CD4-positive, alpha-beta T cell treated with Interleukin-6 at 100 ng/mL for 8 hours (primary cell): Measurements from ENCODE around the gene GDPD2.
"Not testable (repeated sequence)": the region's sequence is repeated elsewhere in the genome, so short reads cannot be mapped to it uniquely, and the experiment has no call there.

Experiments
- DNase-seq: peaks from one replicate; pipeline ENCODE4 v3.0.0-alpha.2; 2020; ENCODE audit warnings: mixed read lengths, low spot score

GDPD2 gene, protein sequence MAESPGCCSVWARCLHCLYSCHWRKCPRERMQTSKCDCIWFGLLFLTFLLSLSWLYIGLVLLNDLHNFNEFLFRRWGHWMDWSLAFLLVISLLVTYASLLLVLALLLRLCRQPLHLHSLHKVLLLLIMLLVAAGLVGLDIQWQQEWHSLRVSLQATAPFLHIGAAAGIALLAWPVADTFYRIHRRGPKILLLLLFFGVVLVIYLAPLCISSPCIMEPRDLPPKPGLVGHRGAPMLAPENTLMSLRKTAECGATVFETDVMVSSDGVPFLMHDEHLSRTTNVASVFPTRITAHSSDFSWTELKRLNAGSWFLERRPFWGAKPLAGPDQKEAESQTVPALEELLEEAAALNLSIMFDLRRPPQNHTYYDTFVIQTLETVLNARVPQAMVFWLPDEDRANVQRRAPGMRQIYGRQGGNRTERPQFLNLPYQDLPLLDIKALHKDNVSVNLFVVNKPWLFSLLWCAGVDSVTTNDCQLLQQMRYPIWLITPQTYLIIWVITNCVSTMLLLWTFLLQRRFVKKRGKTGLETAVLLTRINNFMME

DNA sequence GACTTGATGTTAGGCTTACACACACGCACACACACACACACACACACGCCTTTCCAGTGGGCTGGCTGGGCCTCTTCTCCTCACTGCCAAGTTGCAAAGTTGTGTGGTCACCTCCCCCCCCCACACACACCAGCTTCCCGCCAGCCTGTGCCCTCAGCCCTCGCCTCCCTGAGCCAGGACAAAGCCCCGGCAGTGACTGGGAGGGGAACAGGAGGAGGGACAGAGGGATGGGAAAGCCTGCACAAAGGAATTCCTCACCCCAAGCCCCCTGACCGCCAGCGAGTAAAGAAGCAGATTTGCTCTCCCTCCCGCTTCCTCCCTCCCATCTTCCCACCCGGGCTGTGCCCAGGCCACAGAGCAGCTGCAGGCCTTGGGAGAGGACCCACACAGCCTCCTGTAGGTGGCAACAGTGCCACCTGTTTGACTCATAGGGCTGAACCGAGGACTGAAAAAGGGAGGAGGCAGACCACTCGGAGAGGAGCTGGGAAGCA, at the start of gene GDPD2:
GDPD2 (plus strand) TSS at position 464 of the 491 bp plus-strand sequence. CDS start 1,671 bp downstream, outside the sequence.
- no peak for DNase-seq

DNA sequence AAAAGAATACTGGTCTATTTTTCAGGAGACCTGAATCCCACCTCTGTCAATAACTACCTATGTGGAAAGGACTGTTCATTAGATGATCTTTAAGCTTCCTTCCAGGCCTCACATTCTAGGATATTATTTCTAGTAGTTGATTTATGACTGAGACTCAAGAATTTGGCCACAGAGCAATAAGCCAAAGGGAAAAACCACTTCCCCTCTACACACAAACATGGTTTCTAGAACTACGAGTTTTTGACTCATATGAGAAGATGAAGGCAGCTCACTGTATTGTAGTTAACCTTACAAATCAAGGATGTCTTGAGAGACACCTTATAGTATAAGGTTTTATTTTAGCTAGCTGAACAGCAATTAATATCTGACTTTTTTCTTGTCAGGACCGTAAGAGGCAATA, 36.9 kb upstream of the GDPD2 start:
- DNase-seq = no peak

DNA sequence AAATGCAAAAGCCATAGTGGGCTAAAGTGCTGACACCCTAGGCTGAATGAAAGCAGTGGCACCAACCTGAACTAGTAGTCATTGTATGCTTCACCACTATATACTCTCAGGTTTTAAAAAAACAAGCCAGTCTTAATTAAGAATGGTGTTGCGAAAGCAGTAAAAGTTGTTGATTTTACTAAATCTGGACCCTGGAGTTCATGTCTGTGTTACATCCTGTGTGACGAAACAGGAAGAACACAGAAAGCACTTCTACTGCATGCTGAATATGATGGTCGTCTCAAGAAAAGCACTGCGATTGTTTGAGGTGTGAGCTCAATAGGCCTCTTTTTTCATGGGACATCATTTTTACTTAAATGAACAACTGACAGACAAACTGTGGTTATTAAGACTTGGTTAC, 24.2 kb upstream of the GDPD2 start:
- DNase-seq = peak; percentile 28

DNA sequence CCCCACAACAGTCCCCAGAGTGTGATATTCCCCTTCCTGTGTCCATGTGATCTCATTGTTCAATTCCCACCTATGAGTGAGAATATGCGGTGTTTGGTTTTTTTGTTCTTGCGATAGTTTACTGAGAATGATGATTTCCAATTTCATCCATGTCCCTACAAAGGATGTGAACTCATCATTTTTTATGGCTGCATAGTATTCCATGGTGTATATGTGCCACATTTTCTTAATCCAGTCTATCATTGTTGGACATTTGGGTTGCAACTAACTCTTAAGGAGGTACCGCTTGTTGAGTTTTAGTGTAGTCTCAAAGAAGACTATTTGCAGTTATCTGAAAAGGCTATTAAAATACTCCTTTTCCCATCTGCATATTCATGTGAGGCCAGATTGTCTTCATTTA, 22.9 kb upstream of the GDPD2 start:
- DNase-seq = not testable (repeated sequence)

DNA sequence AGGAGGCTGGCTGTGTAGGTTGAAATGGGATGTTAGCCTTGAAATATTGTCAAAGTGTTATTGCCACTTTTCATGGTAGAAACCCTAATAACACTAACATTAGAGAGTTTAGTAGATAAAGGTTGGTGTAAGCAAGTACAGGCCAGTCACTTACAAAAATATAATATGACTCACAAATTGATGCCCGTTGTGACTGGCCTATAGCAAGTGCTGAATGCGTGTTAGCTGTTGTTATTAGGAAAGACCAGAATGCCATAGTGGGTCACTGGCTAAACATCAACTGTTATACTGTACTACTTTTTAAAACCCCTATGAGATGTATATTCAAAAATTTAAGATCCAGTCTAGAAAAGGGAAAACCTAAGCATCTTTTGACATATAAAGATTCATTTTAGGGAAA, 20.4 kb upstream of the GDPD2 start:
- DNase-seq = no peak

DNA sequence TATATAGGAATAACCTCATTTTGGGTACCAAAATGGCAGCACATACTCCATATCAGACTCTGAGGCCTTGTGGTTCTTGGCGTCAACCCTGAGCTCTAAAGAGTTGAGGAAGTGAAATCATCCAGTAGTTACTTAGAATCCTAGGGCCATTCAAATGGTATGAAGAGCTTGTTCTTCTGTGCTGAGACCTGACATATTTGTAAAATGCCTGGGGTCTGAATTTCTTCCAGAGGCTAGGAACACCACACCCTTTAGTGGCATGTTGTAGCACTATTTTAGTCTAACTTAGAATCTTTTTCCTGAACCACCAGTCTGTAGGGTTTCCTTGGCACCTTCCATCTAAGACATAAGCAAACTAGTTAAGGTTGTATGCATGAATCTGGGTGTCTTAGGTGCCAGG, 18.1 kb upstream of the GDPD2 start:
- no peak for DNase-seq

DNA sequence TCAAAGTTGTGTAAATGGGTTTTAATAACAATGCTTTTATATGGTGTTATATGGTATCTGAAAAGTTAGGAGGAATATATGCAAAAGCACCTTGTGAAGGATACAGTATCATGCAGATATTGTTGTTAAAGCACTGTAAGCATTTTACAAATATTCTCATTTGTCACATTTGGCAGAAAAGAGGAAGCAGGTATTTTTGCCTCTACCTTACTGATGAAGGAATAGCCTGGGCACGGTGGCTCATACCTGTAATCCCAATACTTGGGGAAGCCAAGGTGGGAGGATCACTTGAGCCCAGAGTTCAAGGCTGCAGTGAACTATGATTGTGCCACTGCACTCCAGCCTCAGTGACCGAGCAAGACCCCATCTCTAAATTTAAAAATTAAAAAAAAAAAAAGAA, 12.2 kb upstream of the GDPD2 start:
- DNase-seq = no peak

DNA sequence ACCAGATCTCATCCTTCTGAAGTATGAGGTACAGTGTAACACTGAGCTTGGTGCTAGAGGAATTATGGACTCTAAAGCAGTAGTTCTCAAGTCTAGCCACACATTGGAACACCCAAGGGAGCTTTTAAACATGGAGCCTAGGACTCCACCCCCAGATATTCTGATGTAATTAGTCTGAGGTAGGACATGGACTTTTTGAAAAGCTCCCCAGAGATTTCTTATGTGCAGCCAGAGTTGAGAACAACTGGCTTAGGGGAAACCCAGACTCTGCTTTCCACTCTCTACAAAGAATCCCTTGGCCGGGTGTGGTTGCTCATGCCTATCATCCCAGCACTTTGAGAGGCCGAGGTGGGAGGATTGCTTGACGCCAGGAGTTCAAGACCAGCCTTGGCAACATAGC, 11.6 kb upstream of the GDPD2 start:
- no peak for DNase-seq

DNA sequence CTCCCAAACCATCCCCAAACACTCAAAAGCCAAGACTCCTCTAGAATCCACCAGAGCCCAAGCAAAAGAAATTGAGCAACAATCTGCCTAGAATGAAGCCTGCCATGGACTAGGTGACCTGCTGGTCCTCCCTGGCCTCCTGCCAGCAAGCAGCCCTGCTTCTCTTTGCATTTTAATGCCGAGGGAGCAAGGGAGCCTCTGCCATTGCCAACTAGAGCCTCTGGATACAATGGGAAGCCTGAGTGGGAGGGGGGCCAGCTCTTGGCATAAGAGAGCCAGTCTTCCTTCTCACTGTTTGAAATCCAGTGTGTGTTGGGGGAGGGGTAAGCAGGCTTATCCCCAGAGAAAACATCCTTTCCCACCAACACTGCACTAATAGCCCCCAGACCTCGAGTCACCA, 1.5 kb upstream of the GDPD2 start:
- DNase-seq = no peak

DNA sequence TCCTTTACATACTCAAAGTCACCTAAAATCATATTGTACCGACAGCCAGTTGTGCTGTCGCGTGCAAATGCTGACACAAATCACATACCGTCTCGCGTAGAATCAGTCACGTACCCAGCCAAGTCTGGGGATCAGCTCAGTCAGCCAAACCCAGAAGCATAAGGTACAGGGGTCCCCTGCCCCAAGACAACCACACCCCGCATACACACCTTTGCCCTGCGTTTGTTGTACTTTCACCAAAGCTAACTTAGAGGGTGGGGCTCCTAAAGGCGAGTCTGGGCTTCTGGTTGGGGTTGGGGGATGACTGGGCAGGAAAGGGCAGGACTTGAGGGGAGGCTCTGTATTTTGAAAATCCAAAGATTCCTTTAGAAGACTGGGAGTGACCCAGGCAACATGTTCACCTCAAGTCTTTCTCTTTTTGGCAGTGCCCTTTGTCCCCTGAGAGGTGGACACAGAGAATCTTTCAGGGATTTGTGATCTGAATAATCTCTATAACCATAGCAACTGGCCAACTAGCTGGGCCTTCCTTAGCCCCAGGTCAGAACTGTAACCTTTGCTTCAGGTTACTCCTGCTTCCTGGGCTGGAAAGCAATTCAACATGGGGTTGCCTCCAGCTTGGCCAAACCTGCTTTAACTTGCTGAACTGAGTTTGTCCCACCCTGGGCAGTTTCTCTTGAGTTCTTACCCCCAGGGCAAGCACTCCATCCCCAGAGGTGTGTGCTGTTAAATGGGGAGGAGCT, 992 bp downstream of the GDPD2 start:
- DNase-seq = no peak

DNA sequence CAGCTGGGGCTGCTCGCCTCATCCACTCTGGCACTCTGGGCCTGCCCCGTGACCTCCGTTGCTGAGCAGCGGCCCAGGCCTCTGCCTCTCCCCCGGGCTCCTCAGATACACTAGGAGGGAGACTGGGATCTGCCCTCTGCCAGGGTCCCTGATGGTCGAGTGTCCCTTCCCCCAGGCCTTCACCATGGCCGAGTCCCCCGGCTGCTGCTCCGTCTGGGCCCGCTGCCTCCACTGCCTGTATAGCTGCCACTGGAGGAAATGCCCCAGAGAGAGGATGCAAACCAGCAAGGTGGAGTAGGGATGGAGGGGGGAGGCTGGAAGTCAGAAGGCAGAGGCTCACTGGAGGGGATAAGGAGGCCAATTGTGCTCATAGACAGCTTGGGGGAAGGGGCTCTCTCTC, 1.7 kb downstream of the GDPD2 start:
- no peak for DNase-seq

DNA sequence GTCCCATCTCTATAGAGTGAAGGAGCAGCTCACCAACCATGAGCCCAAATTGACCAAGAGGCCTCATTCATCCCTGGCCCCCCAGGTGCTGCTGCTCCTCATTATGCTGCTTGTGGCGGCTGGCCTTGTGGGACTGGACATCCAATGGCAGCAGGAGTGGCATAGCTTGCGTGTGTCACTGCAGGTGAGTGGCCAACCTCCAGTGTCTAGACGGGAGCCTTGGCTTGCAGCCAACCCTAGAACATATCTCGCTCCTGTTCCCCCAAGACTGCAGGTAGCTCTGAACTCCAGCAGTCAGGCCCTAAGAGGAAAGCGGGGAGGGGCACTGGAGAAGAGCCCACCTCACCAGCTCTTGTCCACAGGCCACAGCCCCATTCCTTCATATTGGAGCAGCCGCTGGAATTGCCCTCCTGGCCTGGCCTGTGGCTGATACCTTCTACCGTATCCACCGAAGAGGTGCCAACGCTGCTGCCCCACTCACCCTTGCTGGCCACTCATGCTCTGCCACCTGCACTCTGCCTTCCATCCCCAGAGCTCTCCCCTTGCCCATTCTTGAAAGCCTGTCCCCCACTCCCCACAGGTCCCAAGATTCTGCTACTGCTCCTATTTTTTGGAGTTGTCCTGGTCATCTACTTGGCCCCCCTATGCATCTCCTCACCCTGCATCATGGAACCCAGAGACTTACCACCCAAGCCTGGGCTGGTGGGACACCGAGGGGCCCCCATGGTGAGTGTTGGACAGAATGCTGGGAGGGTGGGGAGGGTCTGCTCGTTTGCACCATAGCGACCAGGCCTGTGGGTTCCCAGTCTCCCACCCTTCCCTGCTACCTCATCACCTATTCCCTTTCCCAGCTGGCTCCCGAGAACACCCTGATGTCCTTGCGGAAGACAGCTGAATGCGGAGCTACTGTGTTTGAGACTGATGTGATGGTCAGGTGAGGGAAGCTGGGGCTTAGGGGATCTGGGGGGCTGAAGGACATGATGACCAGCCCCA, 3.5 kb downstream of the GDPD2 start:
- DNase-seq = no peak

DNA sequence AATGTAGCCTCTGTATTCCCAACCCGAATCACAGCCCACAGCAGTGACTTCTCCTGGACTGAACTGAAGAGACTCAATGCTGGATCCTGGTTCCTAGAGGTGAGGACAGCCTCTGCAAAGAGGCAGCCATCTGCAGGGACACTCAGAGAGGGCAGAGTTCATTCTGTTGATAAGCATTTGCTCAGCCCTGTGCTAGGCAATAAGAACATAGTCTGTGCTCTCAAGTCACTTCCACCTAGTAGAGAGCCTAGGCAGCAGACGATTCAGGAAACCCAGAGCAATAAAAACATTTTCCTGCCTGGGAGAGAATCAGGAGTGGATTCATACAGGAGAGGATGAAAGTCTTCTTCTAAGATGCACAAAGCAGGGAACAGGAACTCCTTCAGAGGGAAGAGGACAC, 4.3 kb downstream of the GDPD2 start:
- DNase-seq = no peak

DNA sequence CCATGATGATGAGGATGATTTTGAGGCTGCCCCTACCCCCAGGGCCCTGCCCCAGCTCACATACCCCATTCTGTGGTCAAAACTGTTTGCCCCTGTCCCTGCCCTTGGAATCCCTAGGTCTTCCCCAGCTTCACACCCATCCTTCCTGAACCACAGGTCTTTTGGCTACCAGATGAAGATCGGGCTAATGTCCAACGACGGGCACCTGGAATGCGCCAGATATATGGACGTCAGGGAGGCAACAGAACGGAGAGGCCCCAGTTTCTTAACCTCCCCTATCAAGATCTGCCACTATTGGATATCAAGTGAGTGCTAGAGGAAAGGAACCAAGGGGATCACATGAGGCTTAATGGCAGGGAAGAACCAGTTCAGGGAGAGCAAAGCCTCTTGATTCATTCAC, 6.6 kb downstream of the GDPD2 start:
- DNase-seq = no peak

DNA sequence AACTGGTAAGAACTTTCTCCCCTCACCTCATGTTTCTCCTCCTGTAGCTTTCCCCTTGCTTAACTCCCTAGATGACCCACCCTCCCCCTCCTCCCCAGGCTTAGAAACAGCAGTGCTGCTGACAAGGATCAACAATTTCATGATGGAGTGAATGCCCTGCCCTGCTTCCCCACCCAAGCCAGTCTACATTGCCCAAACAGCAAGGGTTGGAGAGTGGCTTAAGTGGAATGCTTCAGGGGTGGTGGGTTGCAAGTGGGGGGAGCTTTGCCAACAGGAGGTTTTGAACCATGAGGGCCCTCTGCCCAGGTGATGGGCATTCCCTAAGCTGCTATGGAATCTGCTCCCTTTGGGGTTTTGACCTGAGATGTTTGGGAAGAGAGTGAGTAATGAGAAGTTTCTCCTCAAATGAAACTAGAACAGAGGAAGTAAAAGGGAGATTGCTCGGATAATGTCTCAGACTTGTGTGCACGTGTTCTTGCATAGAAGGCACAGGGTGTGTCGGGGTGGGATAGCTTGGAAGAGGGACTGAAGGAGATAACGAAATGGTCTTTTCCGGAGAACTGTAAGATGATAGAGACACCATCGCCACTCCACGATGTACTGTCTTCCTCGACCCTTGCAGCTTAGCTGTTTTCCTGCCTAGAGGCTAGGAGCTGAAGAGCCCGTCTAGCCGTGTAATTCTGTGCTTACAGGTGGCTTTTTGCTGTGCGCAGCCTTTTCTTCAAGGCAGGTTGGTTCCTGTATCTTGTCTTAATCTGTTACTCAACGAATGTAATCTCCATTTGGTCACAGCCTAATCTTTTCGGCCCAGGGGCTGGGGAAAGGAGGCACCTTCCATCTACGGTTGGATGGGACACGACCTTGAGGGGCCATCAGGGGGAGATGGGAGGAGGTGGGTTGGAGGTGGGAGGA, 10.1 kb downstream of the GDPD2 start:
- no peak for DNase-seq

DNA sequence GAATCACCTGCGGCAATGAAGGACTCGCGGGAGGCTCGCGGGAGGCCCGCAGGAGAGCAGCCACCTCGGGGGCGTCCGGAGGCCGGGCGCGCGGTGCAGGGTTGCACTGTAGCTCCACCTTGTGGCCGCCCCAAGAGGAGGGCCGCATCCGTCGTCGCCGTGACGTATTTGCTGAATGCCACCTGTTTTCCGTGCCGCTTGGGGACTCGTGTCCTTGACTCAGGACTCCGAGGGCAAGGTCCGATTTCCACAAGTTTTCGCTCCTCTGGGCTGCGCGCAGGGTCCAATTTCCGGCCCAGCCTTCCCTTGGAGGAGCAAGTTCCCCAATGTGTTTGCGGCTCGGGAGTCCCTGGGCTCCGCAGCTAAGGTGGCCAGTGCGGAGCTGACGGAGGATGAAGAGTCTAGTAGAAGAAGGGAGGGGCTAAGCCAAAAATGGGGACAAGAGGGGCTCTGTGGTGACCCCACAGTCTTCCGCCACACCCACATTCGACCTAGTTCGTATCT, 10.8 kb downstream of the GDPD2 start:
- DNase-seq = peak; percentile 71

DNA sequence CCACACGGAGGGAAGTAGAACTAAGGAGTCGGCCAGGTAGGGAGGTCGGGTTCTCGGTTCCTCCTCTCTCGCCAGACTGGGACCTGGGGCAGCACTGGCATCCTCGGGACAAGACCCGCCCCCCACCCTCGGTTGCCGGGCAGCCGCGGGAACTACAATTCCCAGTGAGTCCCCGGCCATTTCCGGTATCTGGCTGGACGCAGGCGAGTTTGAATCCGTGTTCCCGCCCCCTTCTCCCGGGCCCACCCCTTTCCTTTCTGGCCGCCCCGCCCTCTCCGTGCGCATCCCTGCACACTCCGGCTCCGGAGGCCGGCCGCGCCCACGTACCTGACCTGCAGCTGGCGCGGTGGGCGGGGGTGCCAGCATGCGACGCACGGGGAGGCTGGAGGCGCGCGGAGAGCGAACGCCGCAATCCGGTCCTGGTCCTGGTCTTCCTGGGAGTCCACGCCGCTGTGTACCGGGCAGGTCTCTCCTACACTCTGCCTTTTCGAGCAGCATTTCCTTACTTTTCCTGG, 11.3 kb downstream of the GDPD2 start:
- DNase-seq = peak; percentile 61

DNA sequence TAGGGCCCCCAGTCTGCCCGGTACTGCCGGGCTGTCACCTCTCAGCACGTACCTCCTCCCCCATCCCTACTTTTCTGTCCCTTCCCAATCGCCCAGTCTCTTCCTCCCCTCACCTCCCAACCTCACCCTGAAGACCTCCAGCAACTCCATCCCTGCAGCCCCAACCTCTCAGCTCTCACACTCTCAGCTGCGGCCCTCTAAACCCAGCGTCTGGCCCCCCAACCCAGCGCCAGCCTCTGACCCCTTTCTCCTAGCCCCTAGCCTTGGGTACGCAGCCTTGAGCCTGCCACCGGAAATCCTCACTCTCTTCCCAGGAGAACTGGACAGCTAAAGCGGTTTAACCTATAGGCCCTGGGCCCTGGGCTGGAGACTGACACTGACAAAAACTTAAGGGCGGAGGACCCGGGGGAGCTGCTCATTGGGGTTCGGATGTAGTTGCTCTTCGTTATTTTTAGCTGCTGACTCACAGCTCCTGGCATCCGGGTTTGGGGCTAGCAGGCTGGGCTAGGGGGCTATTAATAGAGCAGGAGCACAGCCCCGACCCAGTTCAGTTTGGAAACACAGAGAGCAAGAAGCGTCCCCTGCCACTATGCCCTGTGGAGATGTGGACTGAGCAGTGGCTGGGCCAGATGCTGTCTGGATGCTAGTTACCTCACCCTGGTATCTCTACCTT, 11.9 kb downstream of the GDPD2 start:
- DNase-seq = no peak

DNA sequence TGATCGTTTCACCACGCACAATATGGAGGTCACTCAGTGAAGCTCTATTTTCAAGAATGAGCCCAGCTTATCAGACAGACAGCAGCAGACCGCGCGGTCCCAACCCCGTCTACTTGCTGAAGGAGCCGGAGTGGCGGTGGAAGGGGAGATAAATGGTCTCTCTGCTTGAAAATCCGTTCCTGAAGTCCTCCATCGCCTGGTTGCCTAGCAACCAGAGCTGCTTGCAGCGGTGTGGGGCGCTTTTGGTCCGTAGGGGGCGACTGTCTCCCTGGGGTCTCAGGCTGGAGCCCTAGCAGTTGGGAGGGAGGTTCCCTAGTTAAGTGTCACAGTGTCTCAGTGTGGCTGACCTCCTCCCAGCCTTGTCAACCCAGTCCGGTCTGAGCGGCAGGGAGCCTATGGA, 13.2 kb downstream of the GDPD2 start:
- no peak for DNase-seq

DNA sequence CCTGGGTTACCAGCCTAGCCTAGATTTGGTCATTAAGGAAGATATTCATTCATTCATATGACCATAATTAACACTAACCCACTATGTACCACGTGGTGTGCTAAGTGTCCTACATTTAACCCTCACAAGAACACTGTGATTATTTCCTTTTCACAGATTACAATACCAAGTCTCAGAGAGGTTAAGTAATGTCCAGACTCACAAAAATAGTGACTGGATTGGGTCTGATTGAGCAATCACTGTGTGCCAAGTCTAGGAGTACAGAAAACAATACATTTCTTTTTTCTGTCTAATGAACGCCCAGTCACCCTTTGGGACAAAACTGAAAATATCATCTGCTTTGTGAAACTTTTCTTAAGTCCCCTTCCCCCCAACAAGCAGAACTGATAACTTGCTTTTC, 13.9 kb downstream of the GDPD2 start:
- no peak for DNase-seq
